Mesendoderm (in vitro differentiated cells): Measurements from ENCODE around the gene SND1.

Experiments used
- DNase-seq: peaks from one replicate; pipeline ENCODE4 v3.0.0; 2013
- H2AK5ac ChIP-seq: 2 replicates; pipeline ENCODE4 v1.6.1; 2013; ENCODE audit warnings: low read length, inconsistent platforms
- H2BK120ac ChIP-seq: 2 replicates; pipeline ENCODE4 v1.6.1; 2013; ENCODE audit warnings: low read depth, mild to moderate bottlenecking, low read length, moderate library complexity, mixed read lengths
- H2BK15ac ChIP-seq: replicated peaks from 2 replicates; pipeline ENCODE4 v1.6.1; 2013; ENCODE audit warnings: low read depth, mild to moderate bottlenecking, moderate library complexity
- H2BK5ac ChIP-seq: 2 replicates; pipeline ENCODE4 v1.6.1; 2013; ENCODE audit warnings: low read length, inconsistent platforms
- H3K18ac ChIP-seq: 2 replicates; pipeline ENCODE4 v1.6.1; 2013; ENCODE audit warnings: mild to moderate bottlenecking, low read length, mixed read lengths
- H3K23ac ChIP-seq: one replicate; pipeline ENCODE4 v1.6.1; 2013; ENCODE audit warnings: low read length
- H3K27ac ChIP-seq: 2 replicates; pipeline ENCODE4 v1.5.1; 2013; ENCODE audit warnings: low read depth, mild to moderate bottlenecking, inconsistent platforms, low read length, moderate library complexity
- H3K27me3 ChIP-seq: 2 replicates; pipeline ENCODE4 v1.6.1; 2013; ENCODE audit warnings: low read length, control low read depth, mild to moderate bottlenecking, inconsistent platforms; ENCODE audit not compliant: insufficient read depth, poor library complexity
- H3K36me3 ChIP-seq: 2 replicates; pipeline ENCODE4 v1.6.1; 2013; ENCODE audit warnings: low read length, inconsistent platforms; ENCODE audit not compliant: control insufficient read depth, insufficient read depth
- H3K4ac ChIP-seq: one replicate; pipeline ENCODE4 v1.6.1; 2013; ENCODE audit warnings: low read depth, mild to moderate bottlenecking, low read length, moderate library complexity
- H3K4me1 ChIP-seq: 2 replicates; pipeline ENCODE4 v1.6.1; 2013; ENCODE audit warnings: low read depth, low read length, inconsistent platforms; ENCODE audit not compliant: control insufficient read depth
- H3K4me2 ChIP-seq: 2 replicates; pipeline ENCODE4 v1.6.1; 2013; ENCODE audit warnings: low read length
- H3K4me3 ChIP-seq: 2 replicates; pipeline ENCODE4 v1.5.1; 2013; ENCODE audit warnings: mild to moderate bottlenecking, low read length
- H3K56ac ChIP-seq: one replicate; pipeline ENCODE4 v1.6.1; 2013; ENCODE audit warnings: low read length
- H3K79me1 ChIP-seq: 2 replicates; pipeline ENCODE4 v1.6.1; 2013; ENCODE audit warnings: low read length, inconsistent platforms
- H3K79me2 ChIP-seq: 2 replicates; pipeline ENCODE4 v1.6.1; 2013; ENCODE audit warnings: mild to moderate bottlenecking, low read length; ENCODE audit not compliant: control insufficient read depth, insufficient read depth
- H3K9ac ChIP-seq: 2 replicates; pipeline ENCODE4 v1.6.1; 2013; ENCODE audit warnings: low read length, inconsistent platforms
- H4K5ac ChIP-seq: one replicate; pipeline ENCODE4 v1.6.1; 2013; ENCODE audit warnings: low read length
- H4K8ac ChIP-seq: one replicate; pipeline ENCODE4 v1.6.1; 2013; ENCODE audit warnings: low read depth, mild to moderate bottlenecking, control low read depth, low read length, moderate library complexity
- WGBS: extraction: QIAGEN DNeasy Blood & Tissue Kit; methylation state at CpG from one replicate; pipeline ENCODE4 v1.1.7; 2013; ENCODE audit warnings: low lambda C conversion rate, missing lambda C conversion rate; ENCODE audit not compliant: insufficient coverage; ENCODE audit errors: extremely low coverage; 5-methylcytosine and 5-hydroxymethylcytosine counted together

The SND1 gene

GRCh38 chr7:127974446-127975035 is 322.5 kb downstream of the SND1 start:
- Histone ChIP-seq H3K36me3 (no peaks in the 10 kb centered on the region), H3K9ac (no peak overlapping the region), H3K27ac (no peak overlapping the region), H2AK5ac (no peak overlapping the region), H4K5ac (no peak overlapping the region), H2BK15ac (no peak overlapping the region), H3K79me2 (no peaks in the 10 kb centered on the region), H3K4me3 (no peak overlapping the region), H3K56ac (no peak overlapping the region), H2BK120ac (no peak overlapping the region), H3K27me3 (no peaks in the 10 kb centered on the region), H3K4me1 (no peaks in the 10 kb centered on the region), H3K4me2 (no peak overlapping the region), H3K18ac (no peak overlapping the region), H3K79me1 (peaks cover 2% of the 10 kb centered on the region), H4K8ac (no peak overlapping the region), H3K23ac (no peak overlapping the region), H2BK5ac (no peak overlapping the region), H3K4ac (no peak overlapping the region)
- no CpG with 5 or more reads among the region's 5 CpGs for WGBS
- no peak for DNase-seq

GRCh38 chr7:127976056-127976737 is 324.2 kb downstream of the SND1 start:
- WGBS: no CpG with 5 or more reads among the region's 6 CpGs
- no peak overlapping the region for H3K23ac ChIP-seq
- no peak overlapping the region for H3K27ac ChIP-seq
- no peaks in the 10 kb centered on the region for H3K36me3 ChIP-seq
- H3K27me3 ChIP-seq: no peaks in the 10 kb centered on the region
- no peak overlapping the region for H2AK5ac ChIP-seq
- H4K8ac ChIP-seq: no peak overlapping the region
- no peak overlapping the region for H2BK5ac ChIP-seq
- no peak overlapping the region for H3K4me3 ChIP-seq
- no peak overlapping the region for H3K4me2 ChIP-seq
- H3K18ac ChIP-seq: no peak overlapping the region
- H3K79me1 ChIP-seq: peaks cover 2% of the 10 kb centered on the region
- no peak for DNase-seq
- no peak overlapping the region for H4K5ac ChIP-seq
- no peak overlapping the region for H2BK15ac ChIP-seq
- H3K79me2 ChIP-seq: no peaks in the 10 kb centered on the region
- H3K56ac ChIP-seq: no peak overlapping the region
- no peak overlapping the region for H2BK120ac ChIP-seq
- H3K9ac ChIP-seq: no peak overlapping the region
- no peaks in the 10 kb centered on the region for H3K4me1 ChIP-seq
- H3K4ac ChIP-seq: no peak overlapping the region

DNA sequence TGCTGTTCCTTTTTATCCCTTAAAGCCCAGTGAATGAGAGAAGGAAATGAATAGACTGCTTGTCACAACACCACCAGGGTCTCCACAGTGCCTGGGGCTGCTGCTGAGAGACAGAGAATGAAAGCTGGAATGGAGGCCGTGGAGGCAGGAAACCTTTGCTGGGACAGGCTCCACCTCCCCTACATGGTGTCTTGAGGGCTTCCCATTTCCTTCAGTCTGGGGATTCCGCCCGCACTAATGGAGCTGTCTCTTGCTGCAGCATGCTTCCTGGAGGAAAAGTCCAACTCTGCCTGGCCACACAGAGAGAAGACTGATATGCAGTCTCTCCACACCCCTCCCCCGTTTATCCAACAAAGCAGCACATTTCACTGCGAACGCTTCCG is 324.7 kb downstream of the SND1 start:
- H3K79me2 ChIP-seq: no peaks in the 10 kb centered on the region
- no peaks in the 10 kb centered on the region for H3K27me3 ChIP-seq
- H2AK5ac ChIP-seq: no peak overlapping the region
- H2BK5ac ChIP-seq: no peak overlapping the region
- no peak overlapping the region for H3K4me3 ChIP-seq
- H3K36me3 ChIP-seq: no peaks in the 10 kb centered on the region
- no peak overlapping the region for H3K23ac ChIP-seq
- no peak for DNase-seq
- H3K18ac ChIP-seq: no peak overlapping the region
- no peak overlapping the region for H2BK15ac ChIP-seq
- no peak overlapping the region for H4K8ac ChIP-seq
- no peak overlapping the region for H3K27ac ChIP-seq
- no peak overlapping the region for H3K4ac ChIP-seq
- no peak overlapping the region for H3K4me2 ChIP-seq
- no peak overlapping the region for H3K56ac ChIP-seq
- WGBS: no CpG with 5 or more reads among the region's 7 CpGs
- no peak overlapping the region for H2BK120ac ChIP-seq
- no peak overlapping the region for H3K9ac ChIP-seq
- H4K5ac ChIP-seq: no peak overlapping the region
- peaks cover 2% of the 10 kb centered on the region for H3K79me1 ChIP-seq
- no peaks in the 10 kb centered on the region for H3K4me1 ChIP-seq

GRCh38 chr7:127978421-127978820 is 326.4 kb downstream of the SND1 start:
- H3K9ac ChIP-seq: no peak overlapping the region
- H3K36me3 ChIP-seq: no peaks in the 10 kb centered on the region
- H4K8ac ChIP-seq: no peak overlapping the region
- H3K56ac ChIP-seq: no peak overlapping the region
- no peak overlapping the region for H2BK15ac ChIP-seq
- H3K4me2 ChIP-seq: no peak overlapping the region
- H3K4me1 ChIP-seq: no peaks in the 10 kb centered on the region
- no peak for DNase-seq
- H3K79me1 ChIP-seq: no peaks in the 10 kb centered on the region
- no peaks in the 10 kb centered on the region for H3K79me2 ChIP-seq
- no CpG with 5 or more reads among the region's 4 CpGs for WGBS
- no peak overlapping the region for H2AK5ac ChIP-seq
- no peak overlapping the region for H3K4me3 ChIP-seq
- H3K18ac ChIP-seq: no peak overlapping the region
- no peak overlapping the region for H3K27ac ChIP-seq
- no peak overlapping the region for H2BK5ac ChIP-seq
- no peak overlapping the region for H3K23ac ChIP-seq
- no peaks in the 10 kb centered on the region for H3K27me3 ChIP-seq
- H4K5ac ChIP-seq: no peak overlapping the region
- no peak overlapping the region for H2BK120ac ChIP-seq
- no peak overlapping the region for H3K4ac ChIP-seq

DNA sequence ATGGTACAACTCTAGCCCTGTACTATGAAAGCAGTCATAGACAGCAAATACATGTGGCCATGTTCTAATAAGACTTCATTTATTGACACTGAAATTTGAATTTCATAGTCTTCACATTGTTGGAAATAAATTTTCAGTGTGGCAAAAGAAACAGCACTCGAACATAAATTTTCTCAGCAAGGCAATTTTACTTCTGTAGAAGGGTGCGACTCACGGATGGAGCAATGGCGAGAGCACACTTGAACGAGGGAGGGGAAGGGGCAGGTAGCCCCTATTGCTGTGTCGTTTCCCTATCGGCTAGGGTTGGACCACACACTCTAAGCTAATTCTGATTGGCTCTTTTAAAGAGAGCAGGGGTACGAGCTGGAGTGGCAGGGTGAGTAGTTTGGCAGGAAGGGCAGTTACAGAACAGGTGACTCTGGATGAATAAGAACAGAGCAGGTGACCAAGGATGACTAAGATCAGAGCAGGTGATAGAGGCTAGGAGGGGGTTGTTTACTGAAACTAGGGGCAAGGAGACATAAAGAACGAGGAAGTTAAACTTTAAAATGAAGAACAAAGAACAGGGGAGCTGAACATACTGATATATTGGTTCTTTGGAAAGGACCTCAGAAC is 327.2 kb downstream of the SND1 start:
- no peak overlapping the region for H3K4ac ChIP-seq
- H3K4me1 ChIP-seq: no peaks in the 10 kb centered on the region
- no peaks in the 10 kb centered on the region for H3K27me3 ChIP-seq
- H3K27ac ChIP-seq: no peak overlapping the region
- no peak overlapping the region for H3K4me2 ChIP-seq
- no peak overlapping the region for H4K8ac ChIP-seq
- no peak overlapping the region for H2BK5ac ChIP-seq
- H3K4me3 ChIP-seq: no peak overlapping the region
- H2BK15ac ChIP-seq: no peak overlapping the region
- H4K5ac ChIP-seq: no peak overlapping the region
- H3K9ac ChIP-seq: no peak overlapping the region
- no peak overlapping the region for H3K23ac ChIP-seq
- H3K79me1 ChIP-seq: no peaks in the 10 kb centered on the region
- no peak for DNase-seq
- H3K18ac ChIP-seq: no peak overlapping the region
- no peak overlapping the region for H2BK120ac ChIP-seq
- H2AK5ac ChIP-seq: no peak overlapping the region
- no CpG with 5 or more reads among the region's 9 CpGs for WGBS
- no peak overlapping the region for H3K56ac ChIP-seq
- H3K79me2 ChIP-seq: no peaks in the 10 kb centered on the region
- no peaks in the 10 kb centered on the region for H3K36me3 ChIP-seq
